HG02981 (cell line): ENCODE measurements around the gene KIF13A.
"Not testable (repeated sequence)": the region's sequence is repeated elsewhere in the genome, so short reads cannot be mapped to it uniquely, and the experiment has no call there.

Source experiments
- ATAC-seq: cut with Tn5 transposase; IDR thresholded peaks from one replicate; pipeline ENCODE4 v1.9.1; 2021; ENCODE audit warnings: mild to moderate bottlenecking, moderate library complexity; ENCODE audit not compliant: unreplicated experiment

The KIF13A gene

GRCh38 chr6:17813542-17813941, 173.9 kb downstream of the KIF13A start:
- no peak for ATAC-seq

- no peak for ATAC-seq
Measured at GRCh38 chr6:17812311-17812710, 175.1 kb downstream of the KIF13A start.

GRCh38 chr6:17808609-17809008, 178.8 kb downstream of the KIF13A start:
- no peak for ATAC-seq

GRCh38 chr6:17807431-17807830, 180.0 kb downstream of the KIF13A start:
- not testable (repeated sequence) for ATAC-seq

GRCh38 chr6:17803409-17803808, 184.0 kb downstream of the KIF13A start:
- ATAC-seq = no peak

- no peak for ATAC-seq
Measured at GRCh38 chr6:17798477-17799154, 188.8 kb downstream of the KIF13A start.

- ATAC-seq = no peak
Measured at GRCh38 chr6:17790489-17790888, 196.9 kb downstream of the KIF13A start.

GRCh38 chr6:17785094-17785787, 202.2 kb downstream of the KIF13A start:
- ATAC-seq = no peak

- no peak for ATAC-seq
Measured at GRCh38 chr6:17780061-17780460, 207.4 kb downstream of the KIF13A start.

- ATAC-seq = no peak
Measured at GRCh38 chr6:17771609-17772008, 215.8 kb downstream of the KIF13A start.

- ATAC-seq = no peak
Measured at GRCh38 chr6:17768881-17769280, 218.6 kb downstream of the KIF13A start.

GRCh38 chr6:17768388-17768787, 219.0 kb downstream of the KIF13A start:
- no peak for ATAC-seq

- no peak for ATAC-seq
Measured at GRCh38 chr6:17762651-17763050, 224.8 kb downstream of the KIF13A start.

GRCh38 chr6:17758119-17758518, 229.3 kb downstream of the KIF13A start:
- ATAC-seq = no peak

- ATAC-seq = no peak
Measured at GRCh38 chr6:17754254-17754653, 233.2 kb downstream of the KIF13A start.

- ATAC-seq = not testable (repeated sequence)
Measured at GRCh38 chr6:17745324-17745723, 242.1 kb downstream of the KIF13A start.

GRCh38 chr6:17744757-17745308, 242.6 kb downstream of the KIF13A start:
- ATAC-seq = not testable (repeated sequence)

GRCh38 chr6:17744019-17744756, 243.2 kb downstream of the KIF13A start:
- ATAC-seq = no peak

- ATAC-seq = no peak
Measured at GRCh38 chr6:17741507-17741906, 245.9 kb downstream of the KIF13A start.

- ATAC-seq = no peak
Measured at GRCh38 chr6:17740559-17741220, 246.7 kb downstream of the KIF13A start.

- no peak for ATAC-seq
Measured at GRCh38 chr6:17737704-17738252, 249.7 kb downstream of the KIF13A start.
